IgD-negative memory B cell (primary cell): ENCODE results near the gene DNAJC21. TPM values are rescaled to one million over a fixed set of nuclear protein-coding genes. Genes with fewer than 3 reads are reported as not detected.
A peak's percentile ranks its signal among the peaks of the same experiment; 100 is the strongest.

Experiments
- H3K27ac Mint-ChIP-seq, 3 donors: one replicate each; pipeline ENCODE4 v1.8.0; 2020 to 2022; ENCODE audit warnings: mild to moderate bottlenecking in 3 of 3, mixed read lengths in 3 of 3, moderate library complexity in 1 of 3
- H3K27me3 Mint-ChIP-seq: one replicate; pipeline ENCODE4 v1.8.0; 2021; ENCODE audit warnings: mixed read lengths
- H3K36me3 Mint-ChIP-seq: one replicate; pipeline ENCODE4 v1.8.0; 2020; ENCODE audit warnings: mild to moderate bottlenecking, mixed read lengths
- H3K4me1 Mint-ChIP-seq, 3 donors: one replicate each; pipeline ENCODE4 v1.8.0; 2020 to 2022; ENCODE audit warnings: mixed read lengths in 3 of 3, mild to moderate bottlenecking in 1 of 3
- H3K4me3 Mint-ChIP-seq, 4 donors: one replicate each; pipeline ENCODE4 v1.8.0; 2020 to 2022; ENCODE audit warnings: mild to moderate bottlenecking in 4 of 4, mixed read lengths in 4 of 4, moderate library complexity in 3 of 4
- H3K9me3 Mint-ChIP-seq, 3 donors: one replicate each; pipeline ENCODE4 v1.8.0; 2020 to 2021; ENCODE audit warnings: mixed read lengths in 3 of 3, mild to moderate bottlenecking in 1 of 3
- polyA plus RNA-seq: library from polyadenylated mRNA; unstranded; fragments of 300-500 nt; fragmentation: Illumina TruSeq; gene quantifications from one replicate; pipeline ENCODE4 v1.2.3, GENCODE V29; 2021

Gene DNAJC21
- polyA plus RNA-seq, 1 donor from 2014 or later = 14.8 TPM

GRCh38 chr5:34982823-34983222, 53.5 kb downstream of the DNAJC21 start:
- Mint-ChIP-seq H3K4me1 (no peaks in the 10 kb centered on the region), H3K4me3 (no peak overlapping the region), H3K9me3 (peaks cover 3 to 21% (median 21%) of the 10 kb centered on the region in 3 donors), H3K27ac (no peak overlapping the region), H3K27me3 (peaks cover 2% of the 10 kb centered on the region), H3K36me3 (peaks cover 3% of the 10 kb centered on the region)

GRCh38 chr5:34986965-34987364, 57.6 kb downstream of the DNAJC21 start:
- Mint-ChIP-seq H3K4me3 (no peak overlapping the region), H3K4me1 (no peaks in the 10 kb centered on the region), H3K9me3 (peaks cover 3 to 21% (median 20%) of the 10 kb centered on the region in 3 donors), H3K27ac (no peak overlapping the region), H3K27me3 (peaks cover 12% of the 10 kb centered on the region), H3K36me3 (peaks cover 3% of the 10 kb centered on the region)

- H3K27me3 Mint-ChIP-seq = peaks cover 20% of the 10 kb centered on the region
- no peak overlapping the region for H3K4me3 Mint-ChIP-seq
- peaks cover 0 to 13% (median 10%) of the 10 kb centered on the region in 3 donors for H3K9me3 Mint-ChIP-seq
- H3K4me1 Mint-ChIP-seq = no peaks in the 10 kb centered on the region
- H3K36me3 Mint-ChIP-seq = peaks cover 3% of the 10 kb centered on the region
- H3K27ac Mint-ChIP-seq = no peak overlapping the region
Observed at GRCh38 chr5:34991486-34992238, 62.3 kb downstream of the DNAJC21 start.

GRCh38 chr5:34993951-34994350, 64.6 kb downstream of the DNAJC21 start:
- Mint-ChIP-seq H3K9me3 (peaks cover 0 to 4% (median 0%) of the 10 kb centered on the region in 3 donors), H3K4me3 (no peak overlapping the region), H3K27me3 (peaks cover 11% of the 10 kb centered on the region), H3K4me1 (no peaks in the 10 kb centered on the region), H3K36me3 (no peaks in the 10 kb centered on the region), H3K27ac (no peak overlapping the region)

- no peaks in the 10 kb centered on the region for H3K4me1 Mint-ChIP-seq
- no peak overlapping the region for H3K4me3 Mint-ChIP-seq
- H3K27ac Mint-ChIP-seq = no peak overlapping the region
- H3K9me3 Mint-ChIP-seq = peaks cover 0 to 4% (median 0%) of the 10 kb centered on the region in 3 donors
- no peaks in the 10 kb centered on the region for H3K36me3 Mint-ChIP-seq
- H3K27me3 Mint-ChIP-seq = peaks cover 9% of the 10 kb centered on the region
Observed at GRCh38 chr5:34996261-34996660, 66.9 kb downstream of the DNAJC21 start.

GRCh38 chr5:34998058-34998789, 68.9 kb downstream of the DNAJC21 start:
- Mint-ChIP-seq H3K9me3 (peaks cover 0 to 4% (median 0%) of the 10 kb centered on the region in 3 donors), H3K27me3 (peaks cover 4% of the 10 kb centered on the region), H3K36me3 (no peaks in the 10 kb centered on the region), H3K4me1 (no peaks in the 10 kb centered on the region), H3K4me3 (no peak overlapping the region), H3K27ac (no peak overlapping the region)

GRCh38 chr5:35001842-35002241, 72.5 kb downstream of the DNAJC21 start:
- H3K27ac Mint-ChIP-seq = no peak overlapping the region
- H3K36me3 Mint-ChIP-seq = no peaks in the 10 kb centered on the region
- H3K9me3 Mint-ChIP-seq = no peaks in the 10 kb centered on the region
- H3K4me3 Mint-ChIP-seq = no peak overlapping the region
- H3K4me1 Mint-ChIP-seq = no peaks in the 10 kb centered on the region
- peaks cover 10% of the 10 kb centered on the region for H3K27me3 Mint-ChIP-seq

- peaks cover 0 to 3% (median 0%) of the 10 kb centered on the region in 3 donors for H3K9me3 Mint-ChIP-seq
- no peaks in the 10 kb centered on the region for H3K36me3 Mint-ChIP-seq
- H3K27me3 Mint-ChIP-seq = peaks cover 10% of the 10 kb centered on the region
- no peak overlapping the region for H3K27ac Mint-ChIP-seq
- H3K4me3 Mint-ChIP-seq = no peak overlapping the region
- no peaks in the 10 kb centered on the region for H3K4me1 Mint-ChIP-seq
Observed at GRCh38 chr5:35002459-35002858, 73.1 kb downstream of the DNAJC21 start.

- Mint-ChIP-seq H3K36me3 (no peaks in the 10 kb centered on the region), H3K4me1 (no peaks in the 10 kb centered on the region), H3K27ac (no peak overlapping the region), H3K27me3 (peaks cover 10% of the 10 kb centered on the region), H3K9me3 (peaks cover 0 to 3% (median 3%) of the 10 kb centered on the region in 3 donors), H3K4me3 (no peak overlapping the region)
Observed at GRCh38 chr5:35003018-35003957, 73.9 kb downstream of the DNAJC21 start.

GRCh38 chr5:35004200-35004599, 74.8 kb downstream of the DNAJC21 start:
- Mint-ChIP-seq H3K27me3 (peaks cover 14% of the 10 kb centered on the region), H3K27ac (no peak overlapping the region)

GRCh38 chr5:35004771-35005170, 75.4 kb downstream of the DNAJC21 start:
- Mint-ChIP-seq H3K4me1 (no peaks in the 10 kb centered on the region), H3K27ac (peak overlapping the region in 1 of 3 donors; percentile 32), H3K9me3 (peaks cover 0 to 4% (median 3%) of the 10 kb centered on the region in 3 donors), H3K36me3 (no peaks in the 10 kb centered on the region), H3K27me3 (peaks cover 16% of the 10 kb centered on the region), H3K4me3 (no peak overlapping the region)

More at GRCh38 chr5:35004200-35004599, 74.8 kb downstream of the DNAJC21 start:
- Mint-ChIP-seq H3K36me3 (no peaks in the 10 kb centered on the region), H3K9me3 (peaks cover 0 to 4% (median 3%) of the 10 kb centered on the region in 3 donors), H3K4me3 (no peak overlapping the region), H3K4me1 (no peaks in the 10 kb centered on the region)

Other genes with a start within 250 kb of the DNAJC21 start
- not detected for gene TTC23L, start 90.4 kb upstream of the DNAJC21 start, polyA plus RNA-seq
- 15.0 TPM for gene RAD1, start 14.1 kb upstream of the DNAJC21 start, polyA plus RNA-seq
- gene BRIX1, start 13.8 kb upstream of the DNAJC21 start, polyA plus RNA-seq = 49.7 TPM
- gene AGXT2, start 118.4 kb downstream of the DNAJC21 start, polyA plus RNA-seq = not detected